Testis (tissue), 3 donors: ENCODE results near the gene GNA15. TPM values are rescaled to one million over a fixed set of nuclear protein-coding genes. Genes with fewer than 3 reads are reported as not detected.
"Not testable (repeated sequence)": the region's sequence is repeated elsewhere in the genome, so short reads cannot be mapped to it uniquely, and the experiment has no call there.

Experiments used
- DNase-seq: peaks from one replicate; pipeline ENCODE4 v3.0.0-alpha.2; 2019
- H3K27ac ChIP-seq, 2 donors: fragments of 200-600 bp; sonication (generic); one replicate each; pipeline ENCODE4 v1.5.1; 2019
- H3K27me3 ChIP-seq: fragments of 200-600 bp; sonication (generic); one replicate; pipeline ENCODE4 v1.5.1; 2019
- H3K36me3 ChIP-seq: fragments of 200-600 bp; sonication (generic); one replicate; pipeline ENCODE4 v1.5.1; 2017; ENCODE audit warnings: low read depth; ENCODE audit errors: missing control alignments
- H3K4me1 ChIP-seq: fragments of 200-600 bp; sonication (generic); one replicate; pipeline ENCODE4 v1.5.1; 2019
- H3K4me3 ChIP-seq, 2 donors: fragments of 200-600 bp; sonication (generic); one replicate each; pipeline ENCODE4 v1.5.1; 2017 to 2019
- H3K9me3 ChIP-seq: fragments of 200-600 bp; sonication (generic); one replicate; pipeline ENCODE4 v1.5.1; 2017
- POLR2A ChIP-seq: fragments of 450-650 bp; IDR thresholded peaks from one replicate; pipeline ENCODE4 v1.6.1; 2017; ENCODE audit warnings: antibody characterized with exemption, mild to moderate bottlenecking, moderate library complexity
- WGBS, 2 donors: methylation state at CpG; one replicate each; pipeline ENCODE4 v1.1.5; 2018; 5-methylcytosine and 5-hydroxymethylcytosine counted together
- intact Hi-C: fragments of 100-400 bp; cut with DNase I; formaldehyde crosslinking; loops from one replicate; pipeline ENCODE4 v1.15.1; 2023; ENCODE audit warnings: low total_unique reads
- polyA plus RNA-seq: library from polyadenylated mRNA; stranded (reverse); fragments of 350-450 nt; fragmentation: Illumina TruSeq; extraction: RNeasy Lipid Tissue Mini Kit (QIAGEN cat#74804); gene quantifications from one replicate; pipeline ENCODE4 v1.2.3, GENCODE V29; 2014; ENCODE audit warnings: low read depth, low replicate concordance; ENCODE audit not compliant: insufficient read depth
- total RNA-seq, 2 donors: library from RNA; depleted of rRNA; stranded (reverse); fragments of >200 nt; gene quantifications; one replicate each; pipeline ENCODE4 v1.2.3, GENCODE V29; 2016
- TF ChIP-seq, protein P1 (sequence below), 3 experiments: fragments of 450-650 bp in 2 of 3; fragments of 200-600 bp in 1 of 3; sonication (generic) in 1 of 3; IDR thresholded peaks; one replicate each; pipeline ENCODE4 v1.5.1; 2016 to 2019; ENCODE audit warnings: antibody characterized with exemption in 3 of 3, mild to moderate bottlenecking in 2 of 3, moderate library complexity in 1 of 3

The GNA15 gene
- total and polyA plus RNA-seq, 3 donors from 2014 or later: 2.5 to 4.0 (median 3.6) TPM

DNA sequence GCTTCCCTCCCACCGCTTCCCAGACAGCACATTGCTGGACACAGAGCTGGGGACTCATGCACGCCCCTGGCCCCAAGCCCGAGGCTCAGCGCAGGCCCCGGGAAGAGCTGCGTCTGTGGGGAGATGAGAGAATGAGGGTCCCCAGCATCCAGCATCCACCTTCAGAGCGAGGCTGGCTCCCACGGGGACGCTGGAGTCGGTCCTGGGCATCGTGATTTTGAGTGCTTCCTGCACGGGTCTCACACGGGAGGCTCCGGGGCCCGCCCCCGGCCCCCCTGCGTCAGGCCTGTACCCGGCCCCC, 54.6 kb downstream of the GNA15 start:
- H3K4me3 ChIP-seq: no peak overlapping the region
- H3K4me1 ChIP-seq: peaks cover 13% of the 10 kb centered on the region
- H3K27ac ChIP-seq: no peak overlapping the region
- intact Hi-C loops: no loop called here
- no peak for DNase-seq
- H3K27me3 ChIP-seq: no peaks in the 10 kb centered on the region
- TF ChIP-seq POLR2A: no peak
- TF ChIP-seq, protein P1, sequence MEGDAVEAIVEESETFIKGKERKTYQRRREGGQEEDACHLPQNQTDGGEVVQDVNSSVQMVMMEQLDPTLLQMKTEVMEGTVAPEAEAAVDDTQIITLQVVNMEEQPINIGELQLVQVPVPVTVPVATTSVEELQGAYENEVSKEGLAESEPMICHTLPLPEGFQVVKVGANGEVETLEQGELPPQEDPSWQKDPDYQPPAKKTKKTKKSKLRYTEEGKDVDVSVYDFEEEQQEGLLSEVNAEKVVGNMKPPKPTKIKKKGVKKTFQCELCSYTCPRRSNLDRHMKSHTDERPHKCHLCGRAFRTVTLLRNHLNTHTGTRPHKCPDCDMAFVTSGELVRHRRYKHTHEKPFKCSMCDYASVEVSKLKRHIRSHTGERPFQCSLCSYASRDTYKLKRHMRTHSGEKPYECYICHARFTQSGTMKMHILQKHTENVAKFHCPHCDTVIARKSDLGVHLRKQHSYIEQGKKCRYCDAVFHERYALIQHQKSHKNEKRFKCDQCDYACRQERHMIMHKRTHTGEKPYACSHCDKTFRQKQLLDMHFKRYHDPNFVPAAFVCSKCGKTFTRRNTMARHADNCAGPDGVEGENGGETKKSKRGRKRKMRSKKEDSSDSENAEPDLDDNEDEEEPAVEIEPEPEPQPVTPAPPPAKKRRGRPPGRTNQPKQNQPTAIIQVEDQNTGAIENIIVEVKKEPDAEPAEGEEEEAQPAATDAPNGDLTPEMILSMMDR (IDR thresholded peaks at IDR 0.05): no peak
- no peaks in the 10 kb centered on the region for H3K9me3 ChIP-seq
- no peaks in the 10 kb centered on the region for H3K36me3 ChIP-seq
- 83 to 94% methylated on average over 14 to 18 of the region's 18 CpGs for WGBS, 2 donors

DNA sequence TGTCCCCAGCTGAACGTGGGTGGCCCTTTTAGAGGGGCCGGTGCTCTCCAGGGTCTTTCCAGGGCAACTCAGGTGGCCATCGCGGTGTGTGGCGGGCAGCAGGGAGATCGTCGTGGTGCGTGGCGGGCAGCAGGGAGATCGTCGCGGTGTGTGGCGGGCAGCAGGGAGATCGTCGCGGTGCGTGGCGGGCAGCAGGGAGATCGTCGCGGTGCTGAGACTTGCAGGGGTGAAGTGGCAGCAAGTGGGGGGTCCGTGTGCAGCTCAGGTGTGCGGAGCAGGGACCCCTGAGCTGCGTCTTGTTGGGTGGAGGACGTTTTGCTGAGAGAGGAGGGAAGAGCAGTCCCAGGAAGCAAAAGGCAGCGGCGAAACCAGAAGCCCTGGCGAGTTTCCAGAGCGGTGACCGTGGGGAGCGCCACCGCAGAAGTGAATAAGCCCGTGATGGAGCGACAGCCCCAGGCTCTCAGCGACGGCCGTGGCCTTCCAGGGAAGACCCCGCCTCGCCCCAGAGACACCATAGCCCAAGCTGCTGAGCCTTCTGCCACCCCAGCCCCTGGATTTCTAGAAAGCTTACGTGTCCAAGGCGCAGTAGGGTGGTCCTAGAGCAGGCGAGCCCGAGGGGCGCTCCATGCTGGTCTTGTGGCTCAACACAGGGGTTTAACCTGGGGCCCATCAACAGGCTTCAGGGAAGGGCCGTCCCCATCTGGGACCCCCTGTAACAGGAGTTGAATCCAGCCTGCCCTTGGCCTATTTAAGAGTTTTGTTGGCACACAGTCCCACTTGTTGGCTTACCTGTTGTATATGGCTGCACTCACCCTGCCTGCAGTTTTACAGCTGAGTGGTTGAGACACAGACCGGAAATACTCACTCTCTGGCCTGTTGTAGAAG, 55.3 kb downstream of the GNA15 start:
- H3K36me3 ChIP-seq: no peaks in the 10 kb centered on the region
- H3K4me1 ChIP-seq: peaks cover 13% of the 10 kb centered on the region
- 88% methylated on average over 20 to 46 of the region's 46 CpGs for WGBS, 2 donors
- no peaks in the 10 kb centered on the region for H3K27me3 ChIP-seq
- no peaks in the 10 kb centered on the region for H3K9me3 ChIP-seq
- intact Hi-C loops: no loop called here
- no peak for DNase-seq
- no peak overlapping the region for H3K4me3 ChIP-seq
- no peak overlapping the region for H3K27ac ChIP-seq
- TF ChIP-seq, protein P1 (IDR thresholded peaks at IDR 0.05): no peak
- no peak for TF ChIP-seq POLR2A

GRCh38 chr19:3191806-3192104, 55.9 kb downstream of the GNA15 start:
- H3K27me3 ChIP-seq, H3K4me3 ChIP-seq, H3K36me3 ChIP-seq, intact Hi-C loops, H3K27ac ChIP-seq, DNase-seq, H3K4me1 ChIP-seq, H3K9me3 ChIP-seq: not testable (repeated sequence)
- 92 to 96% methylated on average over 11 to 12 of the region's 12 CpGs for WGBS, 2 donors

DNA sequence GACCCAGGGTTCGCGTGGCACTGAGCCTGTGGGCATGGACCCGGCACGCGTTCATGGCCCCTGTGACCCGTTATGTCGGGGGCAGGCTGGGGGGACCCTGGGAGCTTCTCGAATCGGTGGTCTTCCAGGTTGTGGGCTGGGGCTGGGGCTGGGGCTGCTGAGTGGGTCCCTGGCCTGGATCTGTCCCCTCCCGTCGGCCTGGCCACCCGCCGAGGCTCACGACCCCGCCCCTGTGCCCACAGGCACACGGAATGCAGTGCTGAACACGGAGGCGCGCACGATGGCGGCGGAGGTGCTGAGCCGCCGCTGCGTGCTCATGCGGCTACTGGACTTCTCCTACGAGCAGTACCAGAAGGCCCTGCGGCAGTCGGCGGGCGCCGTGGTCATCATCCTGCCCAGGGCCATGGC, 56.4 kb downstream of the GNA15 start:
- no peaks in the 10 kb centered on the region for H3K36me3 ChIP-seq
- no peak for DNase-seq
- WGBS, 2 donors: 94 to 95% methylated on average over 12 to 24 of the region's 32 CpGs
- H3K4me3 ChIP-seq: no peak overlapping the region
- peaks cover 5% of the 10 kb centered on the region for H3K4me1 ChIP-seq
- no peaks in the 10 kb centered on the region for H3K9me3 ChIP-seq
- H3K27ac ChIP-seq: no peak overlapping the region
- intact Hi-C loops: no loop called here
- no peaks in the 10 kb centered on the region for H3K27me3 ChIP-seq
- no peak for TF ChIP-seq POLR2A

DNA sequence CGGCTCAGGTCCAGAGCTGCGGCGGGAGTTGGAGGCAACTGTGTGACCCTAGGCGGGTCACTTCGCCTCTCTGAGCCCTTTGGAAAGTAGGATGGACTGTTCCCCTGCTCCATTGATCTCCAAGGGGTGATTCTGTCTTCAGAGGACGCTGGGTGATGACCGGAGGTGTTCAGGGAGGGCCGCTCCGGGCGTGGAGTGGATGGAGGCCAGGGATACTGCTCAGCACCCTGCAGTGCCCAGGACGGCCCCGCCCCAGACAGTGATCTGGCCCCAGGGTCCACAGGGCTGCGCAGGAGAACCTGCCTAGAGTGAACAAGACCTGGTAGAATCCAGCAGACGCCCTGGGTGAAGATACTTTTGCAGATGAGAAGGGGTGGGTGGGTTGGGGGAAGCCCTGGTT, 56.9 kb downstream of the GNA15 start:
- Histone ChIP-seq H3K27me3 (no peaks in the 10 kb centered on the region), H3K4me1 (peaks cover 4% of the 10 kb centered on the region), H3K9me3 (no peaks in the 10 kb centered on the region), H3K4me3 (no peak overlapping the region), H3K36me3 (no peaks in the 10 kb centered on the region), H3K27ac (no peak overlapping the region)
- no peak for DNase-seq
- 96 to 100% methylated on average over 8 to 14 of the region's 14 CpGs for WGBS, 2 donors
- TF ChIP-seq, protein P1 (IDR thresholded peaks at IDR 0.05): no peak
- no peak for TF ChIP-seq POLR2A
- intact Hi-C loops: no loop called here
